Thyroid gland (tissue), 4 donors: ENCODE data around the gene DND1. TPM values are rescaled to one million over a fixed set of nuclear protein-coding genes. Genes with fewer than 3 reads are reported as not detected.
A peak's percentile ranks its signal among the peaks of the same experiment; 100 is the strongest.

ENCODE experiments used
- DNase-seq, 2 donors: peaks; one replicate each; pipeline ENCODE4 v3.0.0-alpha.2; 2019
- H3K27ac ChIP-seq, 3 donors: fragments of 200-600 bp; sonication (generic); 1 replicate in 2 of 3; 2 replicates in 1 of 3; pipeline ENCODE4 v1.5.1; 2016 to 2019; ENCODE audit warnings: mild to moderate bottlenecking in 1 of 3, moderate library complexity in 1 of 3
- H3K27me3 ChIP-seq: fragments of 200-600 bp; sonication (generic); one replicate; pipeline ENCODE4 v1.5.1; 2019
- H3K36me3 ChIP-seq, 2 donors: fragments of 200-600 bp; sonication (generic); one replicate each; pipeline ENCODE4 v1.5.1; 2016 to 2019
- H3K4me1 ChIP-seq, 2 donors: fragments of 200-600 bp; sonication (generic); one replicate each; pipeline ENCODE4 v1.5.1; 2017 to 2019
- H3K4me3 ChIP-seq, 3 donors: fragments of 200-600 bp; sonication (generic); replicated peaks in 1 of 3; 1 replicate in 2 of 3; 2 replicates in 1 of 3; pipeline ENCODE4 v1.5.1; 2016; ENCODE audit warnings: mild to moderate bottlenecking in 1 of 3
- H3K9me3 ChIP-seq: fragments of 200-600 bp; sonication (generic); one replicate; pipeline ENCODE4 v1.5.1; 2017
- POLR2A ChIP-seq, 2 donors: fragments of 450-650 bp; IDR thresholded peaks; one replicate each; pipeline ENCODE4 v1.6.1; 2017; ENCODE audit warnings: antibody characterized with exemption in 2 of 2, mild to moderate bottlenecking in 2 of 2, moderate library complexity in 1 of 2
- WGBS, 2 donors: methylation state at CpG; one replicate each; pipeline ENCODE4 v1.1.5; 2017; 5-methylcytosine and 5-hydroxymethylcytosine counted together
- intact Hi-C: fragments of 100-400 bp; cut with DNase I; formaldehyde crosslinking; loops from one replicate; pipeline ENCODE4 v1.15.1; 2023
- total RNA-seq, 4 donors: library from RNA; depleted of rRNA; stranded (reverse); fragments of >200 nt; gene quantifications; one replicate each; pipeline ENCODE4 v1.2.3, GENCODE V29; 2016
- TF ChIP-seq, protein P1 (sequence below), 6 experiments: fragments of 200-600 bp in 3 of 6; fragments of 450-650 bp in 3 of 6; sonication (generic) in 3 of 6; IDR thresholded peaks; one replicate each; pipeline ENCODE4 v1.5.1; 2016 to 2019; ENCODE audit warnings: antibody characterized with exemption in 6 of 6, mild to moderate bottlenecking in 2 of 6, inconsistent platforms in 1 of 6, moderate library complexity in 1 of 6

Gene DND1
- total RNA-seq, 4 donors from 2014 or later, result 1.3 to 2.0 TPM; not detected in 2

DNA sequence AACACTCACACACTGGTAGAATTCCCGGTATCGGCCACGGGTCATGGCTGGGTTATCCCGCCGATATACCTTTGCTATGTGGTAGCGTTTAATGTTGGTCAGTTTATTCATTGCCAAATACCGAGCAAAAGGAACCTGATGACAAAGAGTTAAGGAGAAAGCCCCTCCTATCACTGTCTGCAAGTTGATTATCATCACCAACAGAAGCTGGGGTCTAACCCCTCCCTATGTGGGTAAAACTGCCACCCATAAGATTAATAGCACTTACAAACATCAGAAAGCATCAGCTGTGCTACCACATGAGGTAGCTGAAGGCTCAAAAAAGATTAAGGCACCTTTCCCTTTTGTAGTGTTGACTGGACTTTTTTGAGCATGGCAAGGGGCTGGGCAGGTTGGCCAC, 5.6 kb upstream of the DND1 start:
- no peak overlapping the region for H3K27ac ChIP-seq
- no peak for TF ChIP-seq POLR2A (IDR thresholded peaks at IDR 0.05)
- TF ChIP-seq, protein P1, sequence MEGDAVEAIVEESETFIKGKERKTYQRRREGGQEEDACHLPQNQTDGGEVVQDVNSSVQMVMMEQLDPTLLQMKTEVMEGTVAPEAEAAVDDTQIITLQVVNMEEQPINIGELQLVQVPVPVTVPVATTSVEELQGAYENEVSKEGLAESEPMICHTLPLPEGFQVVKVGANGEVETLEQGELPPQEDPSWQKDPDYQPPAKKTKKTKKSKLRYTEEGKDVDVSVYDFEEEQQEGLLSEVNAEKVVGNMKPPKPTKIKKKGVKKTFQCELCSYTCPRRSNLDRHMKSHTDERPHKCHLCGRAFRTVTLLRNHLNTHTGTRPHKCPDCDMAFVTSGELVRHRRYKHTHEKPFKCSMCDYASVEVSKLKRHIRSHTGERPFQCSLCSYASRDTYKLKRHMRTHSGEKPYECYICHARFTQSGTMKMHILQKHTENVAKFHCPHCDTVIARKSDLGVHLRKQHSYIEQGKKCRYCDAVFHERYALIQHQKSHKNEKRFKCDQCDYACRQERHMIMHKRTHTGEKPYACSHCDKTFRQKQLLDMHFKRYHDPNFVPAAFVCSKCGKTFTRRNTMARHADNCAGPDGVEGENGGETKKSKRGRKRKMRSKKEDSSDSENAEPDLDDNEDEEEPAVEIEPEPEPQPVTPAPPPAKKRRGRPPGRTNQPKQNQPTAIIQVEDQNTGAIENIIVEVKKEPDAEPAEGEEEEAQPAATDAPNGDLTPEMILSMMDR (IDR thresholded peaks at IDR 0.05), result no peak
- H3K4me1 ChIP-seq, result no peaks in the 10 kb centered on the region
- no peaks in the 10 kb centered on the region for H3K27me3 ChIP-seq
- H3K36me3 ChIP-seq, result peaks cover 38 to 44% of the 10 kb centered on the region in 2 donors
- H3K9me3 ChIP-seq, result no peaks in the 10 kb centered on the region
- intact Hi-C loops, result no loop called here
- no peak for DNase-seq
- H3K4me3 ChIP-seq, result no peak overlapping the region
- WGBS, 2 donors, result 95 to 98% methylated on average over 7 of the region's 7 CpGs

DNA sequence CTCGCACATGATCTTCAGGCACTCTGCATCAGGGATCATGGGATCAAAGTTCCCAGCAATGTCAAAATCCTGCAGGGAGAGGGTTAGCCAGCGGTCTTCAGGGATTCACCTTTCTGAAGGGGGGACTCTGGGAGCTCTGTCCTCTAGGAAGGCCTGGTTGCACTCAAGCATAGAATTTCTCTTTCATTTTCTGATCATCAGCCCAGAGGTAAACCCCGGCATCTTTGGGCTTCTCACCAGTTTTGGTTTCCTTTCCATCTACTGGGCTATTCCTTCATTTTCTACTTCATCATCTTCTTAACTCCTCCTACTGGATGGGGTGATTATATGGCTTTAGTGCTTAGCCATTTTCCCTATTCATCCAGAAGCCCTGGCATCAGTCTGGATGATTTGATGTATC, 4.6 kb upstream of the DND1 start:
- Histone ChIP-seq H3K27ac (no peak overlapping the region), H3K4me3 (no peak overlapping the region), H3K4me1 (no peaks in the 10 kb centered on the region), H3K9me3 (no peaks in the 10 kb centered on the region), H3K27me3 (no peaks in the 10 kb centered on the region), H3K36me3 (peaks cover 40 to 48% of the 10 kb centered on the region in 2 donors)
- TF ChIP-seq, protein P1 (IDR thresholded peaks at IDR 0.05), result no peak
- TF ChIP-seq POLR2A (IDR thresholded peaks at IDR 0.05), result no peak
- intact Hi-C loops, result no loop called here
- 90 to 97% methylated on average over 3 of the region's 3 CpGs for WGBS, 2 donors
- no peak for DNase-seq

DNA sequence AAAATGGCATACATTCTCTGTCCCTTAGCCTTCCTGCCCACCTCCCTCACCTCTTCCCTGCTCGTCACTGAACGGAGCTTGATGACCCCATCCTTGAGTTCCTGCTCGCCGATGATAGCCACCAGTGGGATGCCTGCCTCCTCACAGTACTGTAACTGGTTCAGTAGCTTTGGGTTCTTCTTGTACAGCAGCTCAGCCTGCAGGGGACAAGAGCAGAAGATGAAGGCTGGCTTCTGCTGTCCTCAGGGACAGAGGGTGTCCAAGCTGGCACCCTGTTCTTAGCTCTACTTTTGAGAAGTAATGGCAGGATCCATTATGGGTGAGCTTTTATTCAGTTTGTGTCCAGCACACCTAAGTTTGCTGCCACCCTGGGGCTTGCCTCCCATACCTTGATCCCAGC, 1.3 kb upstream of the DND1 start:
- DNase-seq, result no peak
- H3K27ac ChIP-seq, result no peak overlapping the region
- 91 to 94% methylated on average over 4 of the region's 4 CpGs for WGBS, 2 donors
- TF ChIP-seq, protein P1 (IDR thresholded peaks at IDR 0.05), result no peak
- no peak for TF ChIP-seq POLR2A (IDR thresholded peaks at IDR 0.05)
- H3K36me3 ChIP-seq, result peaks cover 33 to 55% of the 10 kb centered on the region in 2 donors
- intact Hi-C loops, result no loop called here
- H3K4me3 ChIP-seq, result no peak overlapping the region
- H3K9me3 ChIP-seq, result no peaks in the 10 kb centered on the region
- no peaks in the 10 kb centered on the region for H3K27me3 ChIP-seq
- H3K4me1 ChIP-seq, result no peaks in the 10 kb centered on the region

DNA sequence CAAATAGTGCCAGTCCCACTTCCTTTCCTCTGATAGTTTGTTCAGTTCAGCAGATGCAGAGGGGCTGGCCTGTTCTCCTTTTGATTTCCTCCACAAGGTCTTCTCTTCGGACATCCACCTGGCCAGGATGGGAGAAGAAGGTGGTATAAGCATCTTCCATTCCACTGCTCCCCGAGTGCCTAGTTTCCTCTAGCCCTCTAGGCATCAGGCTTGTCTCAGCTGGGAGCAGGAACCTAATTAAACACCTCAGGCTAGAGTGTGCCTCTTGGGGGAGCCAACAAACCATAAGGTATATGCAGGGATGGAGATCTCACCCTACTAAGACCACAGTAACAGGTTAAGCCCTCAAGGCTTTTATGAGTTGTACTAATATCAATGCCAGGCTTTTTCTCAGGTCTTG, 835 bp upstream of the DND1 start:
- WGBS, 2 donors, result 92 to 97% methylated on average over 2 of the region's 2 CpGs
- Histone ChIP-seq H3K27ac (no peak overlapping the region), H3K27me3 (no peaks in the 10 kb centered on the region), H3K36me3 (peaks cover 34 to 55% of the 10 kb centered on the region in 2 donors), H3K4me1 (no peaks in the 10 kb centered on the region), H3K9me3 (no peaks in the 10 kb centered on the region), H3K4me3 (no peak overlapping the region)
- no peak for DNase-seq
- intact Hi-C loops, result no loop called here
- TF ChIP-seq POLR2A (IDR thresholded peaks at IDR 0.05), result no peak
- TF ChIP-seq, protein P1 (IDR thresholded peaks at IDR 0.05), result no peak

DNA sequence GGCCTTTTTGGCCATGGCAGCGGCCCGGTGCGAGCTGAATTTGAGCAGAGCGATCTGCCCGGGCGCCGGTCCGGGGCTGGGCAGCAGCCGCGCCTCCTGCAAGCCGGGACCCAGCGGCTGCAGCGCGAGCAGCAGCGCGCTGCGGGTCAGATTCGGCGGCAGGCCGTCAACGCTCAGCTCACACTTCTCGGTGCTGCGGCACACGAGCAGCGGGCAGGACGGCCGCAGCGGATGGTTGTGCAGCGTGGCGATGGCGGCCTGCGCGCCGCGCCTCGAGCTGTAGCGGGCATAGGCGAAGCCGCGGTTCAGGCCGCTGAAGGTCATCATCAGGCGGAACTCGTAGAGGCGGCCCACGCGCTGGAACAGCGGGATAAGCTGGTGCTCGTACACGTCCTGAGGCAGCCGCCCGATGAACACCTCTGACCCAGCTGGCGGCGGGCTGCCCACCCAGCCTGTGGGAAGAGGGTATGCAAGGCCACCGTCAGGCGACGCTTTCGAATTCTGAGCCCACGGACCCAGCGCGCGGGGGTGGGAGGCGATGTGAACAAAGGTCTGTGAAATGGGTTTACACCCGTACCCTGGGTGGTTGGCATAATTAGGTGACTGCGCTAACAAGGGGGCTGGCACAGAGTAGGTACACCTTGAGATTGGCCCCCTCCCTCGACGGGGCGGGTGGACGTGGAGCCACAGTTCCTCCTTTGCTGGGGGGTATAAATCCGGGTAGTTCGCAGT, 755 bp downstream of the DND1 start:
- no peaks in the 10 kb centered on the region for H3K4me1 ChIP-seq
- H3K36me3 ChIP-seq, result peaks cover 42 to 60% of the 10 kb centered on the region in 2 donors
- no peaks in the 10 kb centered on the region for H3K27me3 ChIP-seq
- intact Hi-C loops, result no loop called here
- DNase-seq, result peak; percentile 18 to 22
- 49 to 79% methylated on average over 19 to 53 of the region's 70 CpGs for WGBS, 2 donors
- H3K4me3 ChIP-seq, result no peak overlapping the region
- no peaks in the 10 kb centered on the region for H3K9me3 ChIP-seq
- no peak overlapping the region for H3K27ac ChIP-seq
- TF ChIP-seq, protein P1 (IDR thresholded peaks at IDR 0.05), result no peak
- no peak for TF ChIP-seq POLR2A (IDR thresholded peaks at IDR 0.05)
